ENCODE results near the gene AGMO.

Gene AGMO

GRCh38 chr7:15376600-15376999 lies 185.2 kb downstream of the AGMO start:
- no peaks in the 10 kb centered on the region for H3K4me1 ChIP-seq
- no peak overlapping the region for H3K27ac ChIP-seq
- H3K4me3 ChIP-seq, result no peak overlapping the region
- no peaks in the 10 kb centered on the region for H3K9me3 ChIP-seq (replicated peaks in 1 of 11)
- no peak overlapping the region for H3K9ac ChIP-seq
- no peak for TF ChIP-seq Cebpa-rat (IDR thresholded peaks at IDR 0.05)
- no peak overlapping the region for H3K4me2 ChIP-seq
- no peaks in the 10 kb centered on the region for H3K36me3 ChIP-seq
- H4K20me1 ChIP-seq, result no peaks in the 10 kb centered on the region; a peak in 1 of 22 replicates
- no peaks in the 10 kb centered on the region for H3K27me3 ChIP-seq

- no peaks in the 10 kb centered on the region for H3K4me1 ChIP-seq
- no peaks in the 10 kb centered on the region for H3K36me3 ChIP-seq
- no peak overlapping the region for H3K9ac ChIP-seq
- TF ChIP-seq Cebpa-rat (IDR thresholded peaks at IDR 0.05), result no peak
- no peaks in the 10 kb centered on the region for H3K9me3 ChIP-seq (replicated peaks in 1 of 11)
- H3K27me3 ChIP-seq, result no peaks in the 10 kb centered on the region
- no peak overlapping the region for H3K4me2 ChIP-seq
- no peaks in the 10 kb centered on the region; a peak in 1 of 22 replicates for H4K20me1 ChIP-seq
- H3K4me3 ChIP-seq, result no peak overlapping the region
- H3K27ac ChIP-seq, result no peak overlapping the region
Observed at GRCh38 chr7:15370441-15370840, 191.4 kb downstream of the AGMO start.

GRCh38 chr7:15368653-15369052 lies 193.2 kb downstream of the AGMO start:
- Histone ChIP-seq H4K20me1 (no peaks in the 10 kb centered on the region), H3K36me3 (no peaks in the 10 kb centered on the region), H3K27me3 (no peaks in the 10 kb centered on the region), H3K27ac (no peak overlapping the region), H3K4me3 (no peak overlapping the region), H3K4me2 (no peak overlapping the region), H3K9me3 (replicated peaks in 1 of 11) (no peaks in the 10 kb centered on the region), H3K4me1 (no peaks in the 10 kb centered on the region), H3K9ac (no peak overlapping the region)
- no peak for TF ChIP-seq Cebpa-rat (IDR thresholded peaks at IDR 0.05)

GRCh38 chr7:15367897-15368296 lies 193.9 kb downstream of the AGMO start:
- Histone ChIP-seq H3K4me2 (no peak overlapping the region), H4K20me1 (no peaks in the 10 kb centered on the region), H3K27me3 (no peaks in the 10 kb centered on the region), H3K9me3 (replicated peaks in 1 of 11) (no peaks in the 10 kb centered on the region), H3K36me3 (no peaks in the 10 kb centered on the region), H3K27ac (no peak overlapping the region), H3K4me1 (no peaks in the 10 kb centered on the region), H3K9ac (no peak overlapping the region), H3K4me3 (no peak overlapping the region)
- no peak for TF ChIP-seq Cebpa-rat (IDR thresholded peaks at IDR 0.05)

- Histone ChIP-seq H3K9ac (no peak overlapping the region), H3K27me3 (no peaks in the 10 kb centered on the region), H3K9me3 (replicated peaks in 1 of 11) (no peaks in the 10 kb centered on the region), H4K20me1 (no peaks in the 10 kb centered on the region), H3K4me2 (no peak overlapping the region), H3K4me3 (no peak overlapping the region), H3K27ac (no peak overlapping the region), H3K4me1 (no peaks in the 10 kb centered on the region), H3K36me3 (no peaks in the 10 kb centered on the region)
- TF ChIP-seq Cebpa-rat (IDR thresholded peaks at IDR 0.05), result no peak
Observed at GRCh38 chr7:15358112-15358511, 203.7 kb downstream of the AGMO start.

- H3K36me3 ChIP-seq, result no peaks in the 10 kb centered on the region
- no peak overlapping the region for H3K4me3 ChIP-seq
- no peak for TF ChIP-seq Cebpa-rat (IDR thresholded peaks at IDR 0.05)
- H4K20me1 ChIP-seq, result no peaks in the 10 kb centered on the region
- H3K9ac ChIP-seq, result no peak overlapping the region
- H3K4me1 ChIP-seq, result no peaks in the 10 kb centered on the region
- no peak overlapping the region for H3K4me2 ChIP-seq
- no peak overlapping the region for H3K27ac ChIP-seq
- no peaks in the 10 kb centered on the region for H3K27me3 ChIP-seq
- no peaks in the 10 kb centered on the region for H3K9me3 ChIP-seq (replicated peaks in 1 of 11)
Observed at GRCh38 chr7:15352421-15353206, 209.2 kb downstream of the AGMO start.

- H3K27me3 ChIP-seq, result no peaks in the 10 kb centered on the region
- TF ChIP-seq Cebpa-rat (IDR thresholded peaks at IDR 0.05), result no peak
Observed at GRCh38 chr7:15345216-15345615, 216.6 kb downstream of the AGMO start.

GRCh38 chr7:15341817-15342216 lies 220.0 kb downstream of the AGMO start:
- H3K27ac ChIP-seq, result no peak overlapping the region
- no peaks in the 10 kb centered on the region for H3K27me3 ChIP-seq
- no peak overlapping the region for H3K9ac ChIP-seq

More at GRCh38 chr7:15345216-15345615, 216.6 kb downstream of the AGMO start:
- Histone ChIP-seq H3K36me3 (no peaks in the 10 kb centered on the region), H3K4me3 (no peak overlapping the region), H3K4me2 (no peak overlapping the region), H3K9me3 (replicated peaks in 1 of 11) (peaks cover 9 to 14% (median 11%) of the 10 kb centered on the region in 11 experiments), H3K9ac (no peak overlapping the region), H3K27ac (no peak overlapping the region), H4K20me1 (no peaks in the 10 kb centered on the region), H3K4me1 (no peaks in the 10 kb centered on the region)

GRCh38 chr7:15336146-15336545 lies 225.7 kb downstream of the AGMO start:
- Histone ChIP-seq H4K20me1 (no peaks in the 10 kb centered on the region), H3K36me3 (no peaks in the 10 kb centered on the region), H3K27me3 (no peaks in the 10 kb centered on the region), H3K4me3 (no peak overlapping the region), H3K4me1 (no peaks in the 10 kb centered on the region), H3K27ac (no peak overlapping the region), H3K9ac (no peak overlapping the region), H3K4me2 (no peak overlapping the region), H3K9me3 (replicated peaks in 1 of 11) (peaks cover 24 to 29% (median 27%) of the 10 kb centered on the region in 11 experiments)
- TF ChIP-seq Cebpa-rat (IDR thresholded peaks at IDR 0.05), result no peak

More at GRCh38 chr7:15341817-15342216, 220.0 kb downstream of the AGMO start:
- H4K20me1 ChIP-seq, result no peaks in the 10 kb centered on the region
- no peaks in the 10 kb centered on the region for H3K36me3 ChIP-seq
- no peak overlapping the region for H3K4me3 ChIP-seq
- no peak overlapping the region for H3K4me2 ChIP-seq
- no peaks in the 10 kb centered on the region for H3K4me1 ChIP-seq
- TF ChIP-seq Cebpa-rat (IDR thresholded peaks at IDR 0.05), result no peak
- peaks cover 25 to 31% (median 29%) of the 10 kb centered on the region in 11 experiments for H3K9me3 ChIP-seq (replicated peaks in 1 of 11)

GRCh38 chr7:15335390-15335789 lies 226.4 kb downstream of the AGMO start:
- H3K27me3 ChIP-seq, result no peaks in the 10 kb centered on the region
- no peak overlapping the region for H3K4me2 ChIP-seq
- no peaks in the 10 kb centered on the region for H3K4me1 ChIP-seq
- TF ChIP-seq Cebpa-rat (IDR thresholded peaks at IDR 0.05), result no peak
- no peaks in the 10 kb centered on the region for H3K36me3 ChIP-seq
- no peak overlapping the region for H3K4me3 ChIP-seq
- no peak overlapping the region for H3K9ac ChIP-seq
- H3K9me3 ChIP-seq (replicated peaks in 1 of 11), result peaks cover 16 to 22% (median 19%) of the 10 kb centered on the region in 11 experiments
- H4K20me1 ChIP-seq, result no peaks in the 10 kb centered on the region
- H3K27ac ChIP-seq, result no peak overlapping the region
